ENCODE data around the gene ZNF700.
"Not testable (repeated sequence)": the region's sequence is repeated elsewhere in the genome, so short reads cannot be mapped to it uniquely, and the experiment has no call there.

Gene ZNF700

GRCh38 chr19:11944656-11945055 is 19.7 kb downstream of the ZNF700 start:
- Histone ChIP-seq H3K4me3 (IDR thresholded peaks at IDR 0.05; ENCODE audit: insufficient read depth, low read depth, low read length) (no peak overlapping the region), H3K4me1 (ENCODE audit: low read depth, poor library complexity, severe bottlenecking) (no peaks in the 10 kb centered on the region), H3K4me2 (no peak overlapping the region), H4K20me1 (ENCODE audit: insufficient read depth) (no peaks in the 10 kb centered on the region), H3K27ac (no peak overlapping the region), H3K9ac (no peak overlapping the region), H2AFZ (ENCODE audit: low read depth) (no peak overlapping the region), H3K27me3 (ENCODE audit: insufficient read depth, low read depth) (no peaks in the 10 kb centered on the region), H3K79me2 (ENCODE audit: insufficient read depth, low read depth) (no peaks in the 10 kb centered on the region; the same call in 1 of the 2 replicates), H3K36me3 (ENCODE audit: insufficient read depth) (0 out of 2 replicates have a peak, but pooled peaks cover 3% of the 10 kb centered on the region)
- no peak for TF ChIP-seq CTCF (conservative IDR thresholded peaks at IDR 0.05; ENCODE audit: low read depth, low read length)

GRCh38 chr19:11948646-11949045 is 23.7 kb downstream of the ZNF700 start:
- TF ChIP-seq CTCF (conservative IDR thresholded peaks at IDR 0.05; ENCODE audit: low read depth, low read length), result no peak
- no peak overlapping the region for H3K4me2 ChIP-seq
- H3K27ac ChIP-seq, result no peak overlapping the region
- no peak overlapping the region for H3K4me3 ChIP-seq (IDR thresholded peaks at IDR 0.05; ENCODE audit: insufficient read depth, low read depth, low read length)
- no peaks in the 10 kb centered on the region for H4K20me1 ChIP-seq (ENCODE audit: insufficient read depth)
- H2AFZ ChIP-seq (ENCODE audit: low read depth), result no peak overlapping the region
- H3K79me2 ChIP-seq (ENCODE audit: insufficient read depth, low read depth), result no peaks in the 10 kb centered on the region; the same call in 1 of the 2 replicates
- H3K36me3 ChIP-seq (ENCODE audit: insufficient read depth), result peaks cover 3% of the 10 kb centered on the region; the same call in 1 of the 2 replicates
- H3K9ac ChIP-seq, result no peak overlapping the region
- H3K27me3 ChIP-seq (ENCODE audit: insufficient read depth, low read depth), result no peaks in the 10 kb centered on the region
- H3K4me1 ChIP-seq (ENCODE audit: low read depth, poor library complexity, severe bottlenecking), result no peaks in the 10 kb centered on the region

- Histone ChIP-seq H2AFZ (ENCODE audit: low read depth) (no peak overlapping the region), H3K27me3 (ENCODE audit: insufficient read depth, low read depth) (no peaks in the 10 kb centered on the region), H4K20me1 (ENCODE audit: insufficient read depth) (no peaks in the 10 kb centered on the region), H3K4me1 (ENCODE audit: low read depth, poor library complexity, severe bottlenecking) (no peaks in the 10 kb centered on the region), H3K79me2 (ENCODE audit: insufficient read depth, low read depth) (no peaks in the 10 kb centered on the region; the same call in 1 of the 2 replicates), H3K4me3 (IDR thresholded peaks at IDR 0.05; ENCODE audit: insufficient read depth, low read depth, low read length) (no peak overlapping the region), H3K4me2 (no peak overlapping the region), H3K36me3 (ENCODE audit: insufficient read depth) (peaks cover 3% of the 10 kb centered on the region; the same call in 1 of the 2 replicates), H3K9ac (no peak overlapping the region), H3K27ac (no peak overlapping the region)
- no peak for TF ChIP-seq CTCF (conservative IDR thresholded peaks at IDR 0.05; ENCODE audit: low read depth, low read length)
These were observed 24.3 kb downstream of the ZNF700 start for GRCh38 chr19:11949201-11949600.

GRCh38 chr19:11949614-11950080 is 24.7 kb downstream of the ZNF700 start:
- not testable (repeated sequence) for H3K36me3 ChIP-seq (ENCODE audit: insufficient read depth); H4K20me1 ChIP-seq (ENCODE audit: insufficient read depth); H3K9ac ChIP-seq; H3K4me3 ChIP-seq (IDR thresholded peaks at IDR 0.05; ENCODE audit: insufficient read depth, low read depth, low read length); H3K4me1 ChIP-seq (ENCODE audit: low read depth, poor library complexity, severe bottlenecking); H2AFZ ChIP-seq (ENCODE audit: low read depth); H3K27ac ChIP-seq; H3K4me2 ChIP-seq; H3K79me2 ChIP-seq (ENCODE audit: insufficient read depth, low read depth); H3K27me3 ChIP-seq (ENCODE audit: insufficient read depth, low read depth)

- Histone ChIP-seq H3K4me2 (no peak overlapping the region), H3K4me1 (ENCODE audit: low read depth, poor library complexity, severe bottlenecking) (no peaks in the 10 kb centered on the region), H3K36me3 (ENCODE audit: insufficient read depth) (peaks cover 3% of the 10 kb centered on the region; the same call in 1 of the 2 replicates), H3K27ac (no peak overlapping the region), H3K27me3 (ENCODE audit: insufficient read depth, low read depth) (no peaks in the 10 kb centered on the region), H3K9ac (no peak overlapping the region), H4K20me1 (ENCODE audit: insufficient read depth) (no peaks in the 10 kb centered on the region), H3K4me3 (IDR thresholded peaks at IDR 0.05; ENCODE audit: insufficient read depth, low read depth, low read length) (no peak overlapping the region), H2AFZ (ENCODE audit: low read depth) (no peak overlapping the region), H3K79me2 (ENCODE audit: insufficient read depth, low read depth) (no peaks in the 10 kb centered on the region; the same call in 1 of the 2 replicates)
- no peak for TF ChIP-seq CTCF (conservative IDR thresholded peaks at IDR 0.05; ENCODE audit: low read depth, low read length)
These were observed 25.4 kb downstream of the ZNF700 start for GRCh38 chr19:11950312-11950711.
